HCEC 1CT (cell line): Measurements from ENCODE around the gene TRAPPC10.

Source experiments
- DNase-seq: peaks from one replicate; pipeline ENCODE4 v3.0.0-alpha.2; 2017

The TRAPPC10 gene, protein sequence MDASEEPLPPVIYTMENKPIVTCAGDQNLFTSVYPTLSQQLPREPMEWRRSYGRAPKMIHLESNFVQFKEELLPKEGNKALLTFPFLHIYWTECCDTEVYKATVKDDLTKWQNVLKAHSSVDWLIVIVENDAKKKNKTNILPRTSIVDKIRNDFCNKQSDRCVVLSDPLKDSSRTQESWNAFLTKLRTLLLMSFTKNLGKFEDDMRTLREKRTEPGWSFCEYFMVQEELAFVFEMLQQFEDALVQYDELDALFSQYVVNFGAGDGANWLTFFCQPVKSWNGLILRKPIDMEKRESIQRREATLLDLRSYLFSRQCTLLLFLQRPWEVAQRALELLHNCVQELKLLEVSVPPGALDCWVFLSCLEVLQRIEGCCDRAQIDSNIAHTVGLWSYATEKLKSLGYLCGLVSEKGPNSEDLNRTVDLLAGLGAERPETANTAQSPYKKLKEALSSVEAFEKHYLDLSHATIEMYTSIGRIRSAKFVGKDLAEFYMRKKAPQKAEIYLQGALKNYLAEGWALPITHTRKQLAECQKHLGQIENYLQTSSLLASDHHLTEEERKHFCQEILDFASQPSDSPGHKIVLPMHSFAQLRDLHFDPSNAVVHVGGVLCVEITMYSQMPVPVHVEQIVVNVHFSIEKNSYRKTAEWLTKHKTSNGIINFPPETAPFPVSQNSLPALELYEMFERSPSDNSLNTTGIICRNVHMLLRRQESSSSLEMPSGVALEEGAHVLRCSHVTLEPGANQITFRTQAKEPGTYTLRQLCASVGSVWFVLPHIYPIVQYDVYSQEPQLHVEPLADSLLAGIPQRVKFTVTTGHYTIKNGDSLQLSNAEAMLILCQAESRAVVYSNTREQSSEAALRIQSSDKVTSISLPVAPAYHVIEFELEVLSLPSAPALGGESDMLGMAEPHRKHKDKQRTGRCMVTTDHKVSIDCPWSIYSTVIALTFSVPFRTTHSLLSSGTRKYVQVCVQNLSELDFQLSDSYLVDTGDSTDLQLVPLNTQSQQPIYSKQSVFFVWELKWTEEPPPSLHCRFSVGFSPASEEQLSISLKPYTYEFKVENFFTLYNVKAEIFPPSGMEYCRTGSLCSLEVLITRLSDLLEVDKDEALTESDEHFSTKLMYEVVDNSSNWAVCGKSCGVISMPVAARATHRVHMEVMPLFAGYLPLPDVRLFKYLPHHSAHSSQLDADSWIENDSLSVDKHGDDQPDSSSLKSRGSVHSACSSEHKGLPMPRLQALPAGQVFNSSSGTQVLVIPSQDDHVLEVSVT

DNA sequence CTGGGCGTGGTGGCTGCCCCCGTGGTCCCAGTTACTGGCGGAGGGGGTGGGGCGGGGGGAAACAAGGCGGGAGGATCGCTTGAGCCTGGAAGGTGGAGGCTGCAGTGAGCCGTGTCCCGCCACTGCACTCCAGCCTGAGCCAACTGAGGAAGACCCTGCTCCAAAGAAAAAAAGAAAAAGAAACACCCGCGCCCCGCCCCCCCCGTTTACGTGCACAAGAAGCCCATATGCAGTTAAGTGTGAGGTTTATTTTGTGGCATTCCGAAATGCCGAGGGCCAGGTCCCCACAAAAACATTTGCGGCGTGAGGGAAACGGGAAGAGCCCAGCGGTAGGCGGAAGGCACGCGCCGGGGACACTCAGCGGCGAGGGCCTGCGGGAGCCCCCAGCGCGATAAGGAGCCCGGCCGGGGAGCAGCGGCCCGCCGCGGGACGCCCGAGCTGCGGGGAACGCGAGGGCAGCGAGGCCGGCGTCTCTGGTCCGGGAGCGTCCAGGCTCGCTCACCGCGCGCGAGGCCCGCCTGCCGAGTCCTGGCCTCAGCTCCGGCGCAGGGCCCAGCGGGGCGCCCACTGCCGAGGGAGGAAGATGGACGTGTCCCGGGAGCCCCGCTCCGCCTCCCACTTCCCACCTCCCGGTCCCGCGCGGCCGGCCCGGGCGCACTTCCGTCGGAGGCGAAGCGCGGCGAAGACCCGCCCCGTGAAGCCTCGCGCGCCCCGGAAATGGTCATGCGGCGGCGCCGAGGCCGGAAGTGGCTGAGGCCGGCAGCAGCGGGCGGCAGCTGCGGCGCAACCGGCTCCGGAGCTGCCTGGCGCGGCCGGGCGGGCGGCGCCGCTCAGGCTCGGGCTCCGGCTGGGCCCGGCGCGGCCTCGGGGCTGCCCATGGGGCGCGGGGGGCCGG is at the start of gene TRAPPC10:
TSS of gene TRAPPC10 (plus strand) at position 731 of the 895 bp plus-strand sequence. CDS start 185 bp downstream, outside the sequence.
- peak; percentile 80 for DNase-seq

DNA sequence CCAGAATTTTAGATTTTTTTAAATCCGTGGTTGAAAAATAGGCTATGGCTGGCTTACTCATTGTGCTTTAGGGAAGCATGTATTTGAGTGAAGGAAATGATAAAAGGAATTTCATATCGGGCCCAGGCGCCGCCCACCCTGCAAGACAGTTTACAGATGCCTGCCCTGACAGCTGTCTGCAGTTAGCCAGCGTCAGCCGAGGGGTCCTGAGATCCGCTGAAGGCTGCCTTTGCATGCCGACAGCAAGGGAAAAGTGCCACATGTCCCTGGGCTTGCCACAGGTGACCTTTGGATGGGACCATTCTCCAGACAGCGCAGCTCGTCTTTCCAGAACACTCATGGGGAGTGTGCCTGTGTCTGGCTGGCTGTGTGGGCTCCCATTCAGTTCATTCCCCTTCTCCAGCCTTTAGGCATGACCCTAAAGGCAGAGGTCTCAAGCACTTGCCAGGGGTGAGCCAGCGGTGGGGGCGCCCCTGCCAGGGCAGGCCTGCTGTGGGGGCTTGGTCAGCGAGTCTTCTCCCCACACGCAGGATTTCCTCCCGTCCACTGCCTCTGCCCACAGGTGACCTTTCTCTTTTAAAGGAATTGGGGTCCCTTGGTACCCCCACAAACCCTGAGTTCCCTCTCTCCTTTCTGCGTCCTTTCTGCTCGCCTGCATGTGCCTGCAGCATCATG is 46.1 kb upstream of the TRAPPC10 start:
- DNase-seq, result no peak

DNA sequence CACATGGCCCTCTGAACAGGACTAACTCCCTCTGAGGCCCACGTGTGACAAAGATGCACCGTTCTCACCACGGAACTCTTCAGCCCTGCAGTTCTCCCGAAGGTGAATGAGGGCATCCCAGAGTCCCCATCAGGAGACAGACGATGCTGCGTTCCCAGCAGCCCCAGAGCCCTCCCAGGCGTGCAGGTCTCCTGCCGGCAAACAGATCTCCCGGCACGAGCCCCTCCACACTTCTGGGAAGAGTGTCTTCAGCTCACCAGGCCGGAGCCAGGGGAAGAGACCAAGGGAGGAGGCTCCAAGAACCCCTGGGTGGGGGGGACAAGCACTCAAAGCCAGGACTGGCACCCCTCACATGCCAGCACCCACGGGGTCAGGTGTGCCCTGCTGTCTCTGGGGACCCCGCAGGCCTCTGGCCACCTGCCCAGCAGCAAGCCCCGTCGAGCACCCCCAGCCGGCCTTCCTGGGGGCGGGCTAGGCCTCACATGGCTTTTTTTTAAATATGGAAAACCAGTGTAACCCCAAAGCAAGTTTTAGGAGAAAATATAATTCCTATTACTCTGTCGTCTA is 45.1 kb upstream of the TRAPPC10 start:
- no peak for DNase-seq

DNA sequence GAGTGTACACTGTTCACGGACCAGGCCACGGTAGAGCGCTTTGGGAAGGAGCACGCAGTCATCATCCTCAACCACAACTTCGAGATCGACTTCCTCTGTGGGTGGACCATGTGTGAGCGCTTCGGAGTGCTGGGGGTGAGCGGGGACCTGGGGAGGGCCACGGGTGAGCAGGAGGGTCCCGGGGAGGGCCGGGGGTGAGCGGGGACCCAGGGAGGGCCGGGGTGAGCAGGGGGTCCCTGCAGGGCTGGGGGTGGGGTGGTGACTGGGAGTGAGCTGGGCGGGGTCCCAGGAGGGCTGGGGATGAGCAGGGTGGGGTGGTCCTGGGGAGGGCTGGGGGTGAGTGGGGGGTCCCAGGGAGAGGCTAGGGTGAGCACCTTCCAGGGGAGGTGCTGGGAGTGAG is 44.1 kb upstream of the TRAPPC10 start:
- no peak for DNase-seq

DNA sequence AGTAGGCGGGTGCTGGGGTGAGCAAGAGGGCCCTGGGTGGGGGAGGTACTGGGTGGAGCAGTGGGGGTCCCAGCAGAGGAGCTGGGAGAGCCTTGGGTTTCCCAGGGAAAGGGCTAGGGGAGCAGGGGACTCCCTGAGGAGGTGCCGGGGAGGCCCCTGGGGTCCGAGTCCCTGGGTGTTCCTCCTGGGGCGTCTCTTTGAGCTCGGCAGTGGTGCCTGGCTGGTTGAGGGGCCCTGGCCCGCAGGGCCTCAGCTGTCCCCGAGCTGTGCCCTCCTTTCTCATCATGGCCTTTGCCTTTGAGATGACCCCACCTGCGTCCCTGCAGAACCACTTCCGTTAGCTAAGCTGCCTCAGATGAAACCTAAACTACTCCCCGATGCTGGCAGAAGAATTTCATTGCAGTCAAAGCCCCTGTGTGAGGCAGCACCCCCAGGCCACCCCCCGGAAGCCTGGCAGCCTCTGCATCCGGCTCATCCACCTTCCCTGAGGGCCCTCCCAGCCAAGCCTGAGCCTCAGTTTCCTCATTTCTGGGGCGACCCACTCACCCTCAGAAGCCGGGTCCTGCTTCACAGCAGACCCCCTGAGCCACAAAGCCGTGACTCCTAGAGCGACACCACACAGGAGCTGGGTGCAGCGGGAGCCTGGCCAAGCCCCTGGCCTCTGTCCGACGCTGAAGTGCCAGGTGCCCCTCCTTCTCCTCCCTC is 43.5 kb upstream of the TRAPPC10 start:
- DNase-seq, result no peak

DNA sequence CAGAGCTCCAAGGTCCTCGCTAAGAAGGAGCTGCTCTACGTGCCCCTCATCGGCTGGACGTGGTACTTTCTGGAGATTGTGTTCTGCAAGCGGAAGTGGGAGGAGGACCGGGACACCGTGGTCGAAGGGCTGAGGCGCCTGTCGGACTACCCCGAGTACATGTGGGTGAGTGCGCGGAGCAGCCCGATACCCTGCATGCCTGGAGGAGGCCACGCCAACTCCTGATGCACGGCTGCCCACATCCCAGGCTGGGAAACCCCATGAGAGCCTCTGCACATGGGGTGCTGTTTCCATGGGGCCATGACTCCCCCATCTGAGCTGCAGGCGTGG is 43.0 kb upstream of the TRAPPC10 start:
- no peak for DNase-seq

DNA sequence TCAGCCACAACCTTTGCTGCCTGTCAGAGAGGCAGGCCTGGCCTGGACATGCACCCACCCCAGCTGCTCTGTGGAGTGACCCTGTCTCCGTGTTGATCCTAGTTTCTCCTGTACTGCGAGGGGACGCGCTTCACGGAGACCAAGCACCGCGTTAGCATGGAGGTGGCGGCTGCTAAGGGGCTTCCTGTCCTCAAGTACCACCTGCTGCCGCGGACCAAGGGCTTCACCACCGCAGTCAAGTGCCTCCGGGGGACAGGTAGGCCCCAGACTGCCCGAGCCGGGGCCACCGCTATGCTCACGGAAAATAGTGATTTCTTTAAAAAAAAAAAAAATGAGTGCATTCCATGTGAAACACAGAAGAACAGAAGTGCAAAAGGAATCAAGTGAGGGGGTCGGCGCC is 41.6 kb upstream of the TRAPPC10 start:
- no peak for DNase-seq

DNA sequence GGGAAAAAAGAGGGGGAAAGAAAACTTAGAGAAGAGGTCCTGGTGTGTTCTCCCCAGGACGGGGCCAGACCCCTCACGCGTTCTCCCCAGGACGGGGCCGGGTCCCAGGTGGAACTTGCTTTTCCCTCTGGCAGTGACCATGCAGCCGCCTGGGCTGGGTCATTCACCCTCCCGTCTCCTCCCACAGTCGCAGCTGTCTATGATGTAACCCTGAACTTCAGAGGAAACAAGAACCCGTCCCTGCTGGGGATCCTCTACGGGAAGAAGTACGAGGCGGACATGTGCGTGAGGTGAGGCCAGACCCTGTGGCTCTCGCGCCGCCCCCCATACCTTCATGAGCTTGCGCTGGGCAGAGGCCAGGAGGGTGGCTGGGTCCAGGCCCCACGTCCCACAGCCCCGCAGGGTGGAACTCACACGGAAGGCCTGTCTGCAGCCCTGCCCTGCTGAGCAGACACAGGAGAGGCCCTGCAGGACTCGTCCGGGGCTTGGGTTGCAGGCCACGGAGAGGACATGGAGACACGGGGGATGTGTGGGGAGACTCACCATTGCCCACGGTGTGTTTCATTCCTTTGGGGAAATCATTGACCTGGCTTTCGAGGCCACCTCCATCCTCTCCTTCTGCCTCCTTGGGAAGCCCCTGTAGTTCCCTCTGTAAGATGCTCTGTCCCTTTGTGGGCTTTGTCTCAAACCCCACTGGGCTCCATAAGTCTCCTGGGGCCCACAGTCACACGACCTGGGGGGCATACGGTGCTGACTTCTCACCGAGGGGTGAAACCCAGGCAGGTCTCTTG is 40.7 kb upstream of the TRAPPC10 start:
- no peak for DNase-seq

DNA sequence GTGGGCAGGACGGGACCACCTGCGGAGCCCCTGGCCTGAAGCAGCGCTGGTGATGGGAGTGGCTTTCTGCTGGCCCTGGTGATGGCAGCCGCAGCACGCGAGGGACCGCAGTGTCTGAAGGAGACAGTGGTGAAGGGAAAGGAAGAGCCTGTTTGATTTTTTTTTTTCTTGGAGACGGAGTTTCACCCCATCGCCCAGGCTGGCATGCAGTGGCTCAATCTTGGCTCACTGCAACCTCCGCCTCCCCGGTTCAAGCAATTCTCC is 40.2 kb upstream of the TRAPPC10 start:
- DNase-seq, result no peak

DNA sequence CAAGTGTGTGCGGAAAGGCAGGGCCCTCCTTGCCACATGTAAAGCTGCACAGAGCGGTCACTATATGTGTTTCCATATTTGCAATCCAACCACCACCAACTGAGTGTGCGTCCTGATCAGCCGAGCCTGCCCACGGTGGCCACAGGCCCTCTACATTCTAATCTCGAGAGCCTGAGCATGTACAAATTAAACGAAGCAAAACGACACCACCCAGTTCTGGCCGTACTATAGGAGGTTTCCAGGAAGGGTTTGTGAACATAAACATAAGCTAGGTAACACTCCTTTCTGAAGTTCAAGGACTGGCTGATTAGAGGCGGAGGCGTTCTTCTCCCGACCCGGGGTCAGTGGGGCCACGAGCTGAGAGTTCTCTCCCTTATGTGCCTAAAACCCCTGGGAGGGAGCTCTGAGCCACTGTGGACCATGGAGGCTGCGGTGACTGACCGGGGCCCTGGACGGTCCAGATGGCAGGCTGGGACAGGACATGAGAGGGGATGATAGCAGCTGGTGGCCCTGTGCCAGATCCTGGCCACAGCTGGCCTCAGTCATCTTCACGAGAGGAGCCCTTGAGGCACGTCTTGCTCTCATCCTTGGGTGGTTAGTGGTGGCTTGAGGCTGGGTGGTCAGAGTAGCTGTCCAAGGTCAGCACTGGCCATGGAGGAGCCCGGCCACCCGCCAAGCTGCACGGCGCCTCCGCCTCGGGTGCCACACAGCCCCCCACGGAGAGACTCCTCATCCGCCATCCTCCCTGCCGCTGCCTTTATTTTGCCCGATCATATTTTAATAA is 39.1 kb upstream of the TRAPPC10 start:
- DNase-seq, result no peak

DNA sequence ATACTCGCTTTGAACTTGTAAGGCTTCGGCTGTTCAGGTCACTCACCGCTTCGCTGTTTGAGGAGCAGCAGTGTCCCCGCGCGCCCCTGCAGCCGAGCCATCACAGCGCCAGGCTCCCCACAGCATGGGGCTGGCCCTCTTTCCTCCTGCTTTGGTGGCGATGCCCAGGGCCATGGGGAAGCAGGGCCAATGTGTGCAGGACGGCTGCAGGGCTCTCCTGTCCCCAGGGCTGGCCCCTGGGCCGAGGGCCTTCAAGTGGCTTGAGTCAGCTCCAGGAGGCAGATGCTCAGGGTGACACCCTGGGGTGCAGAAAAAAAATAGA is 38.5 kb upstream of the TRAPPC10 start:
- DNase-seq, result no peak

DNA sequence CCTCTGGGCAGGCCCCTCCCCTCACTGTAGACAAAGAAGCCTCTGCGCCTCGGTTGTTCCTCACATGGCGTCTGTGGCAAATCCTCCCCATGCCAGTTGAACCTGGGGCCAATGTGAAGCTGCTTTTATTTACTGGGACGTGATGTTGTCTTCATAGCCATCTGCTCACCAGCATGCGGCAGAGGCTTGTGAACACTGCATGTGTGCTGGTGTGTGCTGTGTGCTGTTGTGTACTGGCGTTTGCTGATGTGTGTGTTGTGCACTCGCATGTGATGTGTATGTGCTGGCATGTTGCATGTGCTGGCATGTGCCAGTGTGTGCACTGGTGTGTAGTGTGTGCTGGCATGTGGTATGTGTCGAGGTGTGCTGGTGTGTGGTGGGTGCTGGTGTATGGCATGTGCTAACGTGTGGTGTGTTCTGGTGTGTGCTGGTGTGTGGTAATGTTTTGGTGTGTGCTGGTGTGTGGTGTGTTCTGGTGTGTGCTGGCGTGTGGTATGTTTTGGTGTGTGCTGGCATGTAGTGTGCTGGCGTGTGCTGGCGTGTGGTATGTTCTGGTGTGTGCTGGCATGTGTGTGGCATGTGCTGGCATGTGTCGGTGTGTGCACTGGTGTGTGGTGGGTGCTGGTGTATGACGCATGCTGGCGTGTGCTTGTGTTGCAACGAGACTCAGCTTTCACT is 37.2 kb upstream of the TRAPPC10 start:
- DNase-seq, result no peak

DNA sequence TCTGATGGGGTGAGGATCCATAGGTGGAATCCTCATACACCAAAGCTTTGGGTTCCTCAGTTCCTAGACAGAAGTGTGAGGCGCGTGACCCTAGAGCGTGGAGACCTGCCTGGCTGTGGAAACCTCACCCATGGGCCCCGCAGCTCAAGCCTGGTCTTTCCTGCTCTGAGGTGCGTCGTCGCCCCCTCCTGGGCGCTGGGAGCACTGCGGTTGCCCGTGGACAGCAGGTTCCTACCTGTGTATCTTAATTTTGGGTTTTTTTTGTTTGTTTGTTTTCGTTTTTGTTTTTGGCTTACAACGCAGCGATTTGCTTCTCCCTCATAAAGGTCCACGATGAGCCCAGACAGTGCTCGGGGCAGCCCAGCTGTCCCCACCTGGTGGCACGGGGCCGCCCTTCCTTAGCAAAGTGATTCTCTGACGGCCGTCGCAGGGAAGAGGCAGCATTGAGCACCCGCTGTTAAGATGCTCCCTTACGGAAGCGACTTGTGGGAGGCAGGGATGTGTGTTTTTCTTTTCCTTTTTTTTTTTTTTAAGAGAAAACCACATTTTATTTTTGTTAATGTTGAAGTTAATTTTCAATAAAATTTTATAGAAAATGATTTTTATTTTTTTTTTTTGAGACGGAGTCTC is 36.5 kb upstream of the TRAPPC10 start:
- DNase-seq, result peak; percentile 24

DNA sequence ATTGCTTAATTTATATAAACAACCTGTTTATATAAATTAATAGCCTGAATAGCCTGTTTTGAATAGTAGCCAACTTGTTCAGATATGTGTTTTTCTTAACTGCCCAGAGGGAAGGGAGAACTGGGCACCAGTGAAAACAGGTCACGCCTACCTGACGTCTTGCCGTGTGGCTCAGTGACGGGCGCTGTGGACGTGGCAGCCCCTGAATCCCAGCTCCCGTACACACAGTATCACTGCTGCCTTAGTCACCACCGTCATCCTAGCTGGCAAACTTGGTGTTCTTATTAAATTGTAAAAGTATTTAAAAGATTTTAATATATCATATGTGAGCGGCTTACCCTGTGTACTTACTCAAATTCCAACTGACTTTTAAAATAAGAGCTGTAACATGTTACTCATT is 35.4 kb upstream of the TRAPPC10 start:
- no peak for DNase-seq

DNA sequence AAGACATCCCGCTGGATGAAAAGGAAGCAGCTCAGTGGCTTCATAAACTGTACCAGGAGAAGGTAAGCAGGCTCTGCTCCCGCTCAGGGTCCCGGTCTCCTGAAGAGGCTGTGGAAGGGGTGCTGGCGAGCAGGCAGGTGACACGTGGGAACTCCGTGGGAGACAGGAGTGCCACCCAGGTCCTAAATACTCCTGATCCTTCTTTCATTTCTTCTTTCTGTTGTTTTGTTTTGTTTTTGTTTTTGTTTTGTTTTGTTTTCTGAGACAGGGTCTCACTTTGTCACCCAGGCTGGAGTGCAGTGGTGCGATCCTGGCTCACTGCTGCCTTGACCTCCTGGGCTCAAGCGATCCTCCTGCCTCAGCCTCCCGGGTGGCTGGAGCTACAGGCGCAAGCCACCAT is 34.0 kb upstream of the TRAPPC10 start:
- DNase-seq, result no peak

DNA sequence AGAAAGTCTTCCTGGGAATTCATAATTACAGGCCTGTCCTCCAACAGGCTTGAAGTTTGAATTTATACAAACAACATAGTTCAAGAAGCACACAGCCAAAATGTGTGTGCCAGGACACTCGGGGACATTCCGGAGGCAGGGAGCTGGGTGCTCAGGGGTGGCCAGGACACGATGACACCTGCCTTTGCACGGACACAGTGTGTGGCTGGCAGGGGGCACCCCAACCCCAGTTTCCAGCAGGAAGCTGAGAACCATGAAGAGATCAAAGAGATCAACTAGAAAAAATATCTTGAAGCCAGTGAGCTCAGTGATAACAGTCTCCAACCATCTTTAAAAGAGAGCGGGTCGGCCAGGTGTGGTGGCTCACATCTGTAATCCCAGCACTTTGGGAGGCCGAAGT is 32.5 kb upstream of the TRAPPC10 start:
- no peak for DNase-seq

DNA sequence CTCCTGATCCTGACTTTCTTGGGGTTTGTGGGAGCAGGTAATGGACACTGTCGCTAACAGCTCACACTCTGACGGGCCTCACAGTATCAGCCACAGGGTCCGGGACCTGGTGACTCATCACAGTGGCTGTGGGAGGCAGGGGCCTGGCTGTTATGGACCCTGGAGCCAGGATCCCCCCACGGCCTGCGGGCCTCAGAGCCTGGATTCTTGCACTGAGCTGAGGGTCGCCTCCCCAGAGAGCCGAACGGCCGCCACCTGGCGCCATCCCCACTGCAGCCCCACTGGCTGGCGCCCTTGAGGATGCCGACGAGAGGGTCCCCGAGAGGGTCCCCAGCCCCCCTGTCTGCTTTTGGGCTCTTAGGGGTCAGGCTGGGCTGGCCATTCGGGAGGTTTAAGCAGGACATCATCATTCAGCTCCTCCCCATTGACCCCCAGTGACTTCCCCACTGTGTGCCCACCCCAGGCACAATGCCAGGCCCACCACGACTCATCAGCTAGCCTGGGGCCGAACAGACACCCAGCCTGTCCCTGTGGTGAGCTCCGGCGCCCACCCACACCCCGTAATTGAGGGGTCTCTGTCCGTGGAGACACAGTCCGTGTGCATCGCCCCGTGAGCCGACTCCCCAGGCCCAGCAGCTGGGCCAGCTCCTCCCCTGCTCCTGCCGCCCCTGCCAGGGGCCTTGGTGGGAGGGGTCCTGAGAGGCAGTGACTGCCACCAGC is 30.8 kb upstream of the TRAPPC10 start:
- DNase-seq, result no peak

DNA sequence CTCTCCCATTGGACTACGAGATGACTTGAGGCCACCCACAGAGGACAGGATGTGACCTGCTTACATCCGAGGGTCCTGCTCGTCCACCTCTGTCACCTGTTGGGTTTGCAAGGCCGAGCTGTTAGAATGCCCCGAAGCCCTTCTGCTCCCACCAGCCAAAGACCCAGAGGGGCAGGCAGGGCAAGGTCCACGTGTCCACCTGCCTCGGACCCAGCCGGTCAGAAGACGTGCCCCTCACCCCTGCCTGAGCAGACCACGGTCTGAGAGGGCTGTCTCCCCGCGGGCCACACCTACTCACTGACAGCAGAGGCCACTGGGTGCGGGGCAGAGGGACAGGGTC is 30.3 kb upstream of the TRAPPC10 start:
- DNase-seq, result no peak
